Astrocyte (in vitro differentiated cells and primary cell): ENCODE data around the gene ZNF286A.

ENCODE experiments used
- CTCF ChIP-seq: IDR thresholded peaks from 2 replicates; pipeline ENCODE4 v1.5.1; 2011; ENCODE audit warnings: low read depth, mild to moderate bottlenecking, inconsistent platforms, low read length, moderate library complexity; ENCODE audit not compliant: insufficient read depth
- EZH2 ChIP-seq: IDR thresholded peaks from 2 replicates; pipeline ENCODE4 v1.6.1; 2012; ENCODE audit warnings: mild to moderate bottlenecking, low read length, inconsistent platforms; ENCODE audit not compliant: insufficient read depth

GRCh38 chr17:15738066-15738465 lies 38.5 kb downstream of the ZNF286A start:
- no peak for TF ChIP-seq CTCF
- TF ChIP-seq EZH2, result no peak
